ENCODE measurements around the gene USP53.
A peak's percentile ranks its signal among the peaks of the same experiment; 100 is the strongest.
"Not testable (repeated sequence)": the region's sequence is repeated elsewhere in the genome, so short reads cannot be mapped to it uniquely, and the experiment has no call there.

Gene USP53

GRCh38 chr4:119212234-119212963, at the start of gene USP53:
TSS of gene USP53 (plus strand) at chr4:119212713. CDS start at chr4:119239760, 27,047 bp downstream.
- peak within 1 kb of the TSS; percentile 91 for H3K4me3 ChIP-seq (ENCODE audit: low read depth, low read length)
- CTCF ChIA-PET = interaction anchor here (0.8 to 3.9 kb wide), 11 partner anchors 10 to 170 kb away, joined by 3 to 27 read pairs (median 4); no protein-coding TSS in a partner anchor
- POLR2A ChIA-PET = interaction anchor here (1.4 to 1.5 kb wide), 2 partner anchors 87 to 172 kb away, joined by 10 to 12 read pairs; a partner anchor contains a TSS
- peak; percentile 82 for DNase-seq (ENCODE audit: low read depth, low spot score)
- TF ChIP-seq CTCF (IDR thresholded peaks at IDR 0.05; ENCODE audit: insufficient read depth, low read length, missing control alignments) = no peak

DNA sequence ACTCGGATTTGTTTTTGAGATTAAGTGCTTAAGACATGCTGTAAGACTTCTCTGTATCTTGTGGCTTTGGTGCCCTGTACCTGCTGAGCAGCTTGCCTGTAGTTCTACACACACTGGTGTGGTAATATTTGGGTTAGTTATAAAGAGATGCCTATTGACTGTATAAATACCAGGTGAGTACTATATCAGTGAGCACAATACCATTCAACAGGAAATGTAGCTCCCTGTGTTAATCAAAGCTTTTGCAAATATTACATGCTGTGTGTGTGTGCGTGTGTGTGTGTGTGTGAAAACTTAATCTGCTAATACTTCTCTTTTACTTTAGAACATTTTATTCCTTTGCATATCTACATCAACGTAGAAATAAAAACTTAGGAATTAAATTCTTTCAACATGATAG, 46.7 kb upstream of the USP53 start:
- no peak for TF ChIP-seq CTCF (IDR thresholded peaks at IDR 0.05; ENCODE audit: insufficient read depth, low read length, missing control alignments)
- CTCF ChIA-PET = no interaction called here
- no peak for DNase-seq (ENCODE audit: low read depth, low spot score)
- H3K4me3 ChIP-seq (ENCODE audit: low read depth, low read length) = no peak overlapping the region
- POLR2A ChIA-PET = no interaction called here

- H3K4me3 ChIP-seq (ENCODE audit: low read depth, low read length) = no peak overlapping the region
- no peak for TF ChIP-seq CTCF (IDR thresholded peaks at IDR 0.05; ENCODE audit: insufficient read depth, low read length, missing control alignments)
- DNase-seq (ENCODE audit: low read depth, low spot score) = no peak
- ChIA-PET CTCF (no interaction called here), POLR2A (no interaction called here)
Measured at GRCh38 chr4:119170195-119170594, 42.3 kb upstream of the USP53 start.

GRCh38 chr4:119172223-119172622, 40.3 kb upstream of the USP53 start:
- no peak overlapping the region for H3K4me3 ChIP-seq (ENCODE audit: low read depth, low read length)
- CTCF ChIA-PET = no interaction called here
- POLR2A ChIA-PET = no interaction called here
- TF ChIP-seq CTCF (IDR thresholded peaks at IDR 0.05; ENCODE audit: insufficient read depth, low read length, missing control alignments) = no peak
- no peak for DNase-seq (ENCODE audit: low read depth, low spot score)

DNA sequence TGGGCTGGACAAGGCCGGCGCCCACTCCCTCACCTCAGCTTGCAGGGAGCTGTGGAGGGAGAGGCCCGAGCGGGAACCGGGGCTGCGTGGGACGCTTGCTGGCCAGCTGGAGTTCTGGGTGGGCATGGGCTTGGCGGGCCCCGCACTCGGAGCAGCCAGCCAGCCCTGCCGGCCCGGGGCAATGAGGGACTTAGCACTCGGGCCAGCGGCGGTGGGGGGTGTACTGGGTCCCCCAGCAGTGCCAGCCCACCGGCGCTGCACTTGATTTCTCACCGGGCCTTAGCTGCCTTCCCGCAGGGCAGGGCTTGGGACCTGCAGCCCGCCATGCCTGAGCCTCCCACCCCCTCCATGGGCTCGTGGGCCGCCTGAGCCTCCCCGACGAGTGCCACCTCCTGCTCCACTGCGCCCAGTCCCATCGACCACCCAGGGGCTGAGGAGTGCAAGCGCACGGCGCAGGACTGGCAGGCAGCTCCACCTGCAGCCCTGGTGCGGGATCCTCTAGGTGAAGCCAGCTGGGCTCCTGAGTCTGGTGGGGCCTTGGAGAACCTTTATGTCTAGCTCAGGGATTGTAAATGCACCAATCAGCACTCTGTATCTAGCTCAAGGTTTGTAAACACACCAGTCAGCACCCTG, 38.7 kb upstream of the USP53 start:
- CTCF ChIA-PET; H3K4me3 ChIP-seq (ENCODE audit: low read depth, low read length); POLR2A ChIA-PET; DNase-seq (ENCODE audit: low read depth, low spot score): not testable (repeated sequence)

- ChIA-PET POLR2A (no interaction called here), CTCF (no interaction called here)
- DNase-seq (ENCODE audit: low read depth, low spot score) = no peak
- no peak for TF ChIP-seq CTCF (IDR thresholded peaks at IDR 0.05; ENCODE audit: insufficient read depth, low read length, missing control alignments)
- H3K4me3 ChIP-seq (ENCODE audit: low read depth, low read length) = no peak overlapping the region
Measured at GRCh38 chr4:119179011-119179410, 33.5 kb upstream of the USP53 start.

Measured in AG04449 (cell line).